ENCODE results near the gene SMG6.

SMG6 gene

DNA sequence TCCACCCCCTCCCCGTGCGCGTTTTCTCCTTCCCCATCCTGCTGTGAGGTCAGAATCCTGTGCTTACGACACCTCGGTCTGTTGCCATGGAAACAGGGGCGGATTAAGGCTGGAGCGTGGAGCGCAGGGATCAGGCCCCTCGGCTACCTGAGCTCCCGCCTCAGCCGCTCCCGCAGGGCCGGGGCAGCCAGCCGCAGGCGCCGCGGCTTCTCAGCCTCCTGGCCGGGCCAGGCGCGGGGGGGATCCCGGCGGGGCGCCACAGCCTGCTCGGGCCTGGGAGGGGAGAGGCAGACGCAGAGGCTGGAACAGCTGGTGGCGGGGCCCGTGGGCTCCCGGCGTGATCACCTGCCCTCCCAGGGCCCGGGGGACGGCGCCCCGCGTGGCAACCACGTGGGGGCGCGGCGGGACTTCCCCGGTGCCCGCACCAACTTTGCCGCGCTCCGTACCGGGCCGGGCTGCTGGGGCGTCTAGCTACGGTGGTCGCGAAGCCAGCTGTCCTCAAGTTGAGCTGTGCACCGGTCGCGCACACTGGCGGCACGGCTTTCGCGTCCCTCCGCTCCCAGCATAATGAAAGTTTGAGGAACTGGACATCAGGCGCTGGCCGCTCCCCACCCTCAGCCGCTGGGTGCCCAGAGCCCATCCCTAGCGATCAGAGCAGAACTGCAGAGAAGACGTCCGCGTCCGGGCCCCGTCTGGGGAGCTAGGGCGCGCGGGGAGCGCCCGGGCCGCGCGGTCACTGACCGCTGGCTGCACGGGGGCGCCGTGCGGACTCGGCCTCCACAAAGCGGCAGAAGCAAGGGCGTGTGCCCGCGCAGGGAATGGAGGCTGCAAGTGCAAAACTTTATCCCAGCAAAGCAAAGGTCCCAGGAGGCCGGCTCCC is 279.7 kb downstream of the SMG6 start (continued):
- TF ChIP-seq, protein P1, sequence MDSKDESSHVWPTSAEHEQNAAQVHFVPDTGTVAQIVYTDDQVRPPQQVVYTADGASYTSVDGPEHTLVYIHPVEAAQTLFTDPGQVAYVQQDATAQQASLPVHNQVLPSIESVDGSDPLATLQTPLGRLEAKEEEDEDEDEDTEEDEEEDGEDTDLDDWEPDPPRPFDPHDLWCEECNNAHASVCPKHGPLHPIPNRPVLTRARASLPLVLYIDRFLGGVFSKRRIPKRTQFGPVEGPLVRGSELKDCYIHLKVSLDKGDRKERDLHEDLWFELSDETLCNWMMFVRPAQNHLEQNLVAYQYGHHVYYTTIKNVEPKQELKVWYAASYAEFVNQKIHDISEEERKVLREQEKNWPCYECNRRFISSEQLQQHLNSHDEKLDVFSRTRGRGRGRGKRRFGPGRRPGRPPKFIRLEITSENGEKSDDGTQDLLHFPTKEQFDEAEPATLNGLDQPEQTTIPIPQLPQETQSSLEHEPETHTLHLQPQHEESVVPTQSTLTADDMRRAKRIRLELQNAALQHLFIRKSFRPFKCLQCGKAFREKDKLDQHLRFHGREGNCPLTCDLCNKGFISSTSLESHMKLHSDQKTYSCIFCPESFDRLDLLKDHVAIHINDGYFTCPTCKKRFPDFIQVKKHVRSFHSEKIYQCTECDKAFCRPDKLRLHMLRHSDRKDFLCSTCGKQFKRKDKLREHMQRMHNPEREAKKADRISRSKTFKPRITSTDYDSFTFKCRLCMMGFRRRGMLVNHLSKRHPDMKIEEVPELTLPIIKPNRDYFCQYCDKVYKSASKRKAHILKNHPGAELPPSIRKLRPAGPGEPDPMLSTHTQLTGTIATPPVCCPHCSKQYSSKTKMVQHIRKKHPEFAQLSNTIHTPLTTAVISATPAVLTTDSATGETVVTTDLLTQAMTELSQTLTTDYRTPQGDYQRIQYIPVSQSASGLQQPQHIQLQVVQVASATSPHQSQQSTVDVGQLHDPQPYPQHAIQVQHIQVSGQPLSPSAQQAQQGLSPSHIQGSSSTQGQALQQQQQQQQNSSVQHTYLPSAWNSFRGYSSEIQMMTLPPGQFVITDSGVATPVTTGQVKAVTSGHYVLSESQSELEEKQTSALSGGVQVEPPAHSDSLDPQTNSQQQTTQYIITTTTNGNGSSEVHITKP (tag by site-specific recombination; IDR thresholded peaks at IDR 0.05) = peak; percentile 77
- no peak for TF ChIP-seq ZNF133 (tag by site-specific recombination; IDR thresholded peaks at IDR 0.05)
- TF ChIP-seq IKZF3 (tag by site-specific recombination; IDR thresholded peaks at IDR 0.05) = peak; percentile 57
- TF ChIP-seq, protein P2, sequence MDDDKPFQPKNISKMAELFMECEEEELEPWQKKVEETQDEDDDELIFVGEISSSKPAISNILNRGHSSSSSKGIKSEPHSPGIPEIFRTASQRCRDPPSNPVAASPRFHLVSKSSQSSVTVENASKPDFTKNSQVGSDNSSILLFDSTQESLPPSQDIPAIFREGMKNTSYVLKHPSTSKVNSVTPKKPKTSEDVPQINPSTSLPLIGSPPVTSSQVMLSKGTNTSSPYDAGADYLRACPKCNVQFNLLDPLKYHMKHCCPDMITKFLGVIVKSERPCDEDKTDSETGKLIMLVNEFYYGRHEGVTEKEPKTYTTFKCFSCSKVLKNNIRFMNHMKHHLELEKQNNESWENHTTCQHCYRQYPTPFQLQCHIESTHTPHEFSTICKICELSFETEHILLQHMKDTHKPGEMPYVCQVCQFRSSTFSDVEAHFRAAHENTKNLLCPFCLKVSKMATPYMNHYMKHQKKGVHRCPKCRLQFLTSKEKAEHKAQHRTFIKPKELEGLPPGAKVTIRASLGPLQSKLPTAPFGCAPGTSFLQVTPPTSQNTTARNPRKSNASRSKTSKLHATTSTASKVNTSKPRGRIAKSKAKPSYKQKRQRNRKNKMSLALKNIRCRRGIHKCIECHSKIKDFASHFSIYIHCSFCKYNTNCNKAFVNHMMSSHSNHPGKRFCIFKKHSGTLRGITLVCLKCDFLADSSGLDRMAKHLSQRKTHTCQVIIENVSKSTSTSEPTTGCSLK (tag by site-specific recombination; IDR thresholded peaks at IDR 0.05) = no peak
- TF ChIP-seq, protein P3, sequence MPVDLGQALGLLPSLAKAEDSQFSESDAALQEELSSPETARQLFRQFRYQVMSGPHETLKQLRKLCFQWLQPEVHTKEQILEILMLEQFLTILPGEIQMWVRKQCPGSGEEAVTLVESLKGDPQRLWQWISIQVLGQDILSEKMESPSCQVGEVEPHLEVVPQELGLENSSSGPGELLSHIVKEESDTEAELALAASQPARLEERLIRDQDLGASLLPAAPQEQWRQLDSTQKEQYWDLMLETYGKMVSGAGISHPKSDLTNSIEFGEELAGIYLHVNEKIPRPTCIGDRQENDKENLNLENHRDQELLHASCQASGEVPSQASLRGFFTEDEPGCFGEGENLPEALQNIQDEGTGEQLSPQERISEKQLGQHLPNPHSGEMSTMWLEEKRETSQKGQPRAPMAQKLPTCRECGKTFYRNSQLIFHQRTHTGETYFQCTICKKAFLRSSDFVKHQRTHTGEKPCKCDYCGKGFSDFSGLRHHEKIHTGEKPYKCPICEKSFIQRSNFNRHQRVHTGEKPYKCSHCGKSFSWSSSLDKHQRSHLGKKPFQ (tag by site-specific recombination; IDR thresholded peaks at IDR 0.05) = no peak
- TF ChIP-seq KLF7 (tag by site-specific recombination; IDR thresholded peaks at IDR 0.05; ENCODE audit: borderline replicate concordance) = no peak
- TF ChIP-seq ZNF157 (tag by site-specific recombination; IDR thresholded peaks at IDR 0.05) = no peak
- no peak for TF ChIP-seq ZNF768 (tag by site-specific recombination; IDR thresholded peaks at IDR 0.05)
- TF ChIP-seq, protein P4, sequence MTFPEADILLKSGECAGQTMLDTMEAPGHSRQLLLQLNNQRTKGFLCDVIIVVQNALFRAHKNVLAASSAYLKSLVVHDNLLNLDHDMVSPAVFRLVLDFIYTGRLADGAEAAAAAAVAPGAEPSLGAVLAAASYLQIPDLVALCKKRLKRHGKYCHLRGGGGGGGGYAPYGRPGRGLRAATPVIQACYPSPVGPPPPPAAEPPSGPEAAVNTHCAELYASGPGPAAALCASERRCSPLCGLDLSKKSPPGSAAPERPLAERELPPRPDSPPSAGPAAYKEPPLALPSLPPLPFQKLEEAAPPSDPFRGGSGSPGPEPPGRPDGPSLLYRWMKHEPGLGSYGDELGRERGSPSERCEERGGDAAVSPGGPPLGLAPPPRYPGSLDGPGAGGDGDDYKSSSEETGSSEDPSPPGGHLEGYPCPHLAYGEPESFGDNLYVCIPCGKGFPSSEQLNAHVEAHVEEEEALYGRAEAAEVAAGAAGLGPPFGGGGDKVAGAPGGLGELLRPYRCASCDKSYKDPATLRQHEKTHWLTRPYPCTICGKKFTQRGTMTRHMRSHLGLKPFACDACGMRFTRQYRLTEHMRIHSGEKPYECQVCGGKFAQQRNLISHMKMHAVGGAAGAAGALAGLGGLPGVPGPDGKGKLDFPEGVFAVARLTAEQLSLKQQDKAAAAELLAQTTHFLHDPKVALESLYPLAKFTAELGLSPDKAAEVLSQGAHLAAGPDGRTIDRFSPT (tag by site-specific recombination; IDR thresholded peaks at IDR 0.05) = peak; percentile 54; the same call in 1 of the 2 replicates
- TF ChIP-seq ZNF777 (tag by site-specific recombination; IDR thresholded peaks at IDR 0.05; ENCODE audit: borderline replicate concordance) = 0 out of 2 replicates have a peak, but pooled peaks have one; percentile 14
- no peak for TF ChIP-seq ZNF121 (tag by site-specific recombination; IDR thresholded peaks at IDR 0.05)
- TF ChIP-seq ZNF221 (tag by site-specific recombination; IDR thresholded peaks at IDR 0.05; ENCODE audit: borderline replicate concordance) = no peak
- TF ChIP-seq GLIS2 (tag by site-specific recombination; IDR thresholded peaks at IDR 0.05) = peak; percentile 57; the same call in 1 of the 2 replicates
- no peak for TF ChIP-seq ZNF658 (tag by site-specific recombination; IDR thresholded peaks at IDR 0.05)
- TF ChIP-seq, protein P5, sequence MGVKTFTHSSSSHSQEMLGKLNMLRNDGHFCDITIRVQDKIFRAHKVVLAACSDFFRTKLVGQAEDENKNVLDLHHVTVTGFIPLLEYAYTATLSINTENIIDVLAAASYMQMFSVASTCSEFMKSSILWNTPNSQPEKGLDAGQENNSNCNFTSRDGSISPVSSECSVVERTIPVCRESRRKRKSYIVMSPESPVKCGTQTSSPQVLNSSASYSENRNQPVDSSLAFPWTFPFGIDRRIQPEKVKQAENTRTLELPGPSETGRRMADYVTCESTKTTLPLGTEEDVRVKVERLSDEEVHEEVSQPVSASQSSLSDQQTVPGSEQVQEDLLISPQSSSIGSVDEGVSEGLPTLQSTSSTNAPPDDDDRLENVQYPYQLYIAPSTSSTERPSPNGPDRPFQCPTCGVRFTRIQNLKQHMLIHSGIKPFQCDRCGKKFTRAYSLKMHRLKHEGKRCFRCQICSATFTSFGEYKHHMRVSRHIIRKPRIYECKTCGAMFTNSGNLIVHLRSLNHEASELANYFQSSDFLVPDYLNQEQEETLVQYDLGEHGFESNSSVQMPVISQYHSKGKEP (tag by site-specific recombination; IDR thresholded peaks at IDR 0.05) = no peak
- TF ChIP-seq ZNF501 (tag by site-specific recombination; IDR thresholded peaks at IDR 0.05) = no peak
- peak; percentile 92 for TF ChIP-seq GLIS1 (tag by site-specific recombination; IDR thresholded peaks at IDR 0.05)
- TF ChIP-seq ZNF843 (tag by site-specific recombination; IDR thresholded peaks at IDR 0.05) = no peak
- TF ChIP-seq ZNF211 (tag by site-specific recombination; IDR thresholded peaks at IDR 0.05; ENCODE audit: low read depth) = 0 out of 2 replicates have a peak, but pooled peaks have one; percentile 39
- TF ChIP-seq ZNF677 (tag by site-specific recombination; IDR thresholded peaks at IDR 0.05) = no peak
- no peak for TF ChIP-seq ZNF394 (tag by site-specific recombination; IDR thresholded peaks at IDR 0.05; ENCODE audit: borderline replicate concordance)
- TF ChIP-seq SALL2 (tag by site-specific recombination; IDR thresholded peaks at IDR 0.05; ENCODE audit: borderline replicate concordance) = no peak
- TF ChIP-seq BCL11A (tag by site-specific recombination; IDR thresholded peaks at IDR 0.05; ENCODE audit: low read depth) = peak; percentile 68
- no peak for TF ChIP-seq ZNF175 (tag by site-specific recombination; IDR thresholded peaks at IDR 0.05)
- peak; percentile 54; the same call in 1 of the 2 replicates for TF ChIP-seq ZNF335 (tag by site-specific recombination; conservative IDR thresholded peaks at IDR 0.05)
- TF ChIP-seq ZNF701 (tag by site-specific recombination; IDR thresholded peaks at IDR 0.05) = no peak
- no peak for TF ChIP-seq ZNF138 (tag by site-specific recombination; IDR thresholded peaks at IDR 0.05; ENCODE audit: borderline replicate concordance)
